GM13976 (cell line): Measurements from ENCODE around the gene MAP2K7.

Experiments
- DNase-seq: peaks from one replicate; pipeline ENCODE4 v3.0.0; 2012; ENCODE audit warnings: low spot score
- in situ Hi-C: fragments of 300-500 bp; cut with MboI; formaldehyde crosslinking; loops from one replicate; pipeline ENCODE4 v1.12.0; 2022; ENCODE audit warnings: low sequenced_read_pairs, mixed read lengths, inconsistent platforms; ENCODE audit not compliant: unreplicated experiment
- TF ChIP-seq, protein P1 (sequence below): IDR thresholded peaks from 2 replicates; pipeline ENCODE4 v1.5.1; 2012; ENCODE audit warnings: borderline replicate concordance, mild to moderate bottlenecking; ENCODE audit not compliant: insufficient read depth; ENCODE audit errors: extremely low read depth, missing control alignments, control extremely low read depth

MAP2K7 gene

GRCh38 chr19:7912144-7912696 is 8.5 kb downstream of the MAP2K7 start:
- no peak for DNase-seq
- in situ Hi-C loops: no loop called here

DNA sequence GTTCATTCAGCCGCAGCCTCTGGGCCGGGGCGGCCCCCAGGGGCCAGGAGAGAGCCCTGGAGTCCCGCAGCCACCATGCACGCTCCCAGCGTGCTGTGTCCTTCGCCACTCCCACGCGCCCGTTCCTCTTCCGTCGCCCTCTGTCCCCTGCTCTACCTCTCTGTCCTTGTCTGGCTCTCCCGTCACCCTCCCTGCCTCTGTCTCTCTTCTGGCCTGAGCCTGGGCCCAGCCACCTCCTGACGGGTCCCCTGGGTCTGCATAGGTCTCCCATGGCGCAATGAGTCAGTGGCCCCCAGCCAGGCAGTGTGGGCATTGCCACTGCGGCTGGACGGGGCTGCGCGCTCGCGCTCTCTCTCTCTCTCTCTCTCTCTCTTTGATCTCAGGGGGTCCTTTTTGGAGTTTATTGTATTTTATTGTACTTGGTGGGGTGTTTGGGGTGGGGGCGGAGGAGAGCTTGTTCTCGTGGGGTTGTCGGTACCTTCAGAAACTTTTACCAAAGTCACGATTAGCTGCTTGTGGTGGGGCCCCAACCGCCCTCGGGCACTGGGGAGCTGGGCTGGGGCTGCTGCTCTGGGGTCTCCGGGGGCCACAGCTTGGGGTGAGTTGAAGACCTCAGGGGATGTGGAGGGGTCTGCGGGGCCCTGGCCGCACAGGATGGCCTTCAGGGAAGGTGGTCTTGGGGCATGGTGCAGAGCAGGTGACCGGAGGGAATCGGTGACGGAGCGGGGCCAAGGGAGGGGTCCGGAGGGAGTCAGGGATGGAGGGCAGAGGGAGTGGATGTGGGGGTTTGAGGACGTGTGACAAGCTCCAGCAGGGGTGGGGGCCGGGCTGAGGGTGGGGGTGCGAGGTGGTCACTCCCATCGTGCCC is 9.3 kb downstream of the MAP2K7 start:
- in situ Hi-C loops: no loop called here
- DNase-seq: no peak
- TF ChIP-seq, protein P1, sequence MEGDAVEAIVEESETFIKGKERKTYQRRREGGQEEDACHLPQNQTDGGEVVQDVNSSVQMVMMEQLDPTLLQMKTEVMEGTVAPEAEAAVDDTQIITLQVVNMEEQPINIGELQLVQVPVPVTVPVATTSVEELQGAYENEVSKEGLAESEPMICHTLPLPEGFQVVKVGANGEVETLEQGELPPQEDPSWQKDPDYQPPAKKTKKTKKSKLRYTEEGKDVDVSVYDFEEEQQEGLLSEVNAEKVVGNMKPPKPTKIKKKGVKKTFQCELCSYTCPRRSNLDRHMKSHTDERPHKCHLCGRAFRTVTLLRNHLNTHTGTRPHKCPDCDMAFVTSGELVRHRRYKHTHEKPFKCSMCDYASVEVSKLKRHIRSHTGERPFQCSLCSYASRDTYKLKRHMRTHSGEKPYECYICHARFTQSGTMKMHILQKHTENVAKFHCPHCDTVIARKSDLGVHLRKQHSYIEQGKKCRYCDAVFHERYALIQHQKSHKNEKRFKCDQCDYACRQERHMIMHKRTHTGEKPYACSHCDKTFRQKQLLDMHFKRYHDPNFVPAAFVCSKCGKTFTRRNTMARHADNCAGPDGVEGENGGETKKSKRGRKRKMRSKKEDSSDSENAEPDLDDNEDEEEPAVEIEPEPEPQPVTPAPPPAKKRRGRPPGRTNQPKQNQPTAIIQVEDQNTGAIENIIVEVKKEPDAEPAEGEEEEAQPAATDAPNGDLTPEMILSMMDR: no peak

More at GRCh38 chr19:7912144-7912696, 8.5 kb downstream of the MAP2K7 start:
- TF ChIP-seq, protein P1: no peak

- TF ChIP-seq, protein P1: no peak
- in situ Hi-C loops: no loop called here
- DNase-seq: no peak
Observed at GRCh38 chr19:7913652-7914051, 10.0 kb downstream of the MAP2K7 start.

DNA sequence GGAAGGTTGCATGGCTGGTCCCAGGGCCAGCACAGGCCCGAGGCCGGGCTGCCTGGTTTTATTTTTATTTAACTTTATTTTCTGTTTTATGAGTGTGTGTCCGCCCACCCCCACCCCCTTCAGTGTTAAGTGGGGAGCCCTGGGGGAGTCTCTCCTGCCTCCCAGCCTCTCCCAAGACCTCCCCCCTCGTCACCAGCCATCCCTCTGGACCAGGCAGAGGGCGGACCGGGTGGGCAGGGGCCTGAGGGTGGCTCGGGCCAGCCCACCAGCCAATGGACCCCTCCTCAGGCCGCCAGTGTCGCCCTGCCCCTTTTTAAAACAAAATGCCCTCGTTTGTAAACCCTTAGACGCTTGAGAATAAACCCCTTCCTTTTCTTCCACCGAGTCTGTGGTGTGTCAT is 10.4 kb downstream of the MAP2K7 start:
- TF ChIP-seq, protein P1: no peak

DNA sequence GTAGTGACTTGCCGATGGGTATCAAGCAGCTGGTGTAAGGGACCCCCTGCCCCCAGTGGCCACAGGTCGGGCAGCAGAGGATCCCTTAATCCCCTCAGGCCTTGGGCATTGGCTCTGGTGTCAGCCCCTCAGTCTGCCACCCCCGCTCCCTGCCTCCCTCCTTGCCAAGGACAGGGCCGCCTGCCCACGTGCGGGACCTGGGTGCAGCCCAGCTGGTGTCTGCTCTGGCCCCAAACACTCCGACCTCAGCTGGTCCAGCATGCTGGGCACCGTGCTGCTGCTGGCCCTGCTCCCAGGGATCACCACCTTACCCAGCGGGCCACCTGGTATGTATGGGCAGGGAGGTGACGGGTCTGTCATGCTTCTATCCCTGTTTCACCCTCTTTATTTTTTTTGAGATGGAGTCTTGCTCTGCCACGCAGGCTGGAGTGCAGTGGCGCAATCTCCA is 10.9 kb downstream of the MAP2K7 start, which contains the start of gene TGFBR3L:
Gene TGFBR3L (plus strand): TSS at position 233 of the 448 bp plus-strand sequence.
- TF ChIP-seq, protein P1: no peak
- in situ Hi-C loops: no loop called here
- DNase-seq: no peak

More for the DNA sequence above, 10.4 kb downstream of the MAP2K7 start:
- in situ Hi-C loops: no loop called here
- DNase-seq: no peak

DNA sequence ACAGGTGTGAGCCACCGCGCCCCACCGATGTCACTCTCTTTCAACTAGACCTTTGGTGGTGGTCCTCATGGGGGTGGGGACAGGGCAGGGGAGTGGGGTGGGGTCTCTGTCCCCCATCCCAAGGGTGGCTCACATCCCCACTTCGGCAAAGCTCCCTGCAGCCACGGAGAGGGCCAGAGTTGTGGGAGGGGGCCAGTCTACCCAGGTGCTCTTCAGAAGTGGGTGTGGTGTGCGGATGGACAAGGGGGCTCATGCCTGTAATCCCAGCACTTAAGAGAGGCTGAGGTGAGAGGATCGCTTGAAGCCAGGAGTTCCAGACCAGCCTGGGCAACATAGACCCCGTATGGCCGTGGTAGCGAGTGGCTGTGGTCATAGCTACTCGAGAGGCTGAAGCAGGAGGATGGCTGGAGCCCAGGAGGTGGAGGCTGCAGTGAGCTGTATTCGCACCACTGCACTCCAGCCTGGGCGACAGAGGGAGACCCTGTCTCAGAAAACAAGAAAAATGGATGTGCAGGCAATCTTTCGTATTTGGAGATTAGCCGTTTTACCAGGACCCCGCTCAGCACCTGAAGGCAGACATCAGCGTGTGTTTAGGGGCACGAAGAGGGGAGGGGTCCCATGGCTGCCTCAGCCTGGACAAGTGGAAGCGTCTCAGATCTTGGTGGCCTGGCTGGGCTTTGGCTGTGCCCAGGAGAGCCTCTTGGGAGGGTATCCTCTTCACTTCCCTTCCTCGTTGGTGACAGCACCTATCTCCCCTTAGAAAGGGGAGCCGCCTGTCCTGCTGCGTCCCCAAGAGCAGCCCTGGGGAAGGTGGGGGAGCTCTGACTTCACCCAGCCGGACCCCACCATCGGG is 11.8 kb downstream of the MAP2K7 start:
- in situ Hi-C loops: no loop called here
- TF ChIP-seq, protein P1: no peak
- no peak for DNase-seq
